Endothelial cell of umbilical vein (primary cell): ENCODE measurements around the gene RBM6. TPM values are rescaled to one million over a fixed set of nuclear protein-coding genes. Genes with fewer than 3 reads are reported as not detected.

Experiments
- BruUV-seq: library from RNA; stranded (reverse); fragments of 400-500 nt; replicated peaks from 2 replicates; lab custom pipeline; 2021; lab: Mats Ljungman, UMichigan
- CTCF ChIA-PET: fragments of 300-600, 350-600 bp; sonication (Branson Sonifier 250); formaldehyde crosslinking; loops from one replicate; lab custom pipeline; 2021; ENCODE audit warnings: antibody characterized with exemption, inconsistent platforms; lab: Charles Lee
- POLR2A ChIA-PET: fragments of 300-600, 350-600 bp; sonication (Branson Sonifier 250); formaldehyde crosslinking; loops from one replicate; lab custom pipeline; 2021; ENCODE audit warnings: antibody characterized with exemption, inconsistent platforms; lab: Charles Lee
- DNase-seq: peaks from one replicate; pipeline ENCODE4 v3.0.0-alpha.2; 2011; ENCODE audit warnings: low read depth, low spot score
- FAIRE-seq: peaks from 2 replicates; lab custom pipeline; 2011; peaks lifted over from hg19 to GRCh38; lab: Jason Lieb, UNC
- H2AFZ ChIP-seq: 2 replicates; pipeline ENCODE4 v1.6.0; 2012; ENCODE audit warnings: low read depth, low read length, control low read depth, inconsistent platforms
- H3K27ac ChIP-seq: 2 replicates; pipeline ENCODE4 v1.5.1; 2011; ENCODE audit warnings: low read depth, mild to moderate bottlenecking, control low read depth, low read length, moderate library complexity; ENCODE audit not compliant: insufficient read depth
- H3K27me3 ChIP-seq, 2 experiments: 2 replicates each; pipeline versions ENCODE4 v1.6.0 to v1.6.1; 2011; ENCODE audit warnings: low read length in 2 of 2, mixed read lengths in 1 of 2; ENCODE audit not compliant: control insufficient read depth in 2 of 2, insufficient read depth in 2 of 2
- H3K36me3 ChIP-seq, 2 experiments: 2 replicates in 1 of 2; 3 replicates in 1 of 2; pipeline ENCODE4 v1.5.1; 2011; ENCODE audit warnings: low read length in 2 of 2, mild to moderate bottlenecking in 1 of 2, moderate library complexity in 1 of 2; ENCODE audit not compliant: control insufficient read depth in 2 of 2, insufficient read depth in 2 of 2; ENCODE audit errors: extremely low read depth in 1 of 2
- H3K4me1 ChIP-seq: 3 replicates; pipeline ENCODE4 v1.5.1; 2011; ENCODE audit warnings: mild to moderate bottlenecking, low read length; ENCODE audit not compliant: control insufficient read depth, insufficient read depth; ENCODE audit errors: extremely low read depth
- H3K4me2 ChIP-seq: 2 replicates; pipeline ENCODE4 v1.6.1; 2011; ENCODE audit warnings: low read length, control low read depth, mixed read lengths; ENCODE audit not compliant: insufficient read depth
- H3K4me3 ChIP-seq, 3 experiments: fragments of 200-600 bp in 1 of 3; sonication (generic), shearing (Covaris generic) in 1 of 3; replicated peaks in 1 of 3; 2 replicates each; pipeline ENCODE4 v1.5.1; 2011 to 2016; ENCODE audit warnings: control low read depth in 3 of 3, low read length in 3 of 3, mild to moderate bottlenecking in 2 of 3, inconsistent platforms in 1 of 3, low read depth in 1 of 3, moderate library complexity in 1 of 3; ENCODE audit not compliant: insufficient read depth in 1 of 3
- H3K79me2 ChIP-seq: 2 replicates; pipeline ENCODE4 v1.6.0; 2012; ENCODE audit warnings: low read length, inconsistent platforms; ENCODE audit not compliant: control insufficient read depth, insufficient read depth
- H3K9ac ChIP-seq: replicated peaks from 2 replicates; pipeline ENCODE3; 2011; ENCODE audit warnings: low read length, control low read depth; ENCODE audit not compliant: insufficient read depth; ENCODE audit errors: extremely low read depth
- H3K9me1 ChIP-seq: replicated peaks from 3 replicates; pipeline ENCODE4 v1.6.0; 2011; ENCODE audit warnings: mild to moderate bottlenecking, low read length; ENCODE audit not compliant: control insufficient read depth, insufficient read depth; ENCODE audit errors: extremely low read depth
- H3K9me3 ChIP-seq: replicated peaks from 2 replicates; pipeline ENCODE4 v1.5.1; 2012; ENCODE audit warnings: low read length, inconsistent platforms; ENCODE audit not compliant: control insufficient read depth, insufficient read depth
- H4K20me1 ChIP-seq: replicated peaks from 2 replicates; pipeline ENCODE3; 2011; ENCODE audit warnings: mild to moderate bottlenecking, low read length; ENCODE audit not compliant: control insufficient read depth, insufficient read depth; ENCODE audit errors: extremely low read depth
- EZH2 ChIP-seq: IDR thresholded peaks from 2 replicates; pipeline ENCODE4 v1.6.1; 2012; ENCODE audit warnings: borderline replicate concordance, low read depth, mild to moderate bottlenecking, moderate library complexity, low read length, inconsistent platforms; ENCODE audit not compliant: severe bottlenecking
- FOS ChIP-seq: IDR thresholded peaks from 2 replicates; pipeline ENCODE4 v1.6.1; 2011; ENCODE audit warnings: mild to moderate bottlenecking, low read length, moderate library complexity, borderline replicate concordance; ENCODE audit not compliant: insufficient read depth
- GATA2 ChIP-seq: IDR thresholded peaks from 2 replicates; pipeline ENCODE4 v1.7.0; 2011; ENCODE audit warnings: low read depth, mild to moderate bottlenecking, moderate library complexity, mixed read lengths, low read length; ENCODE audit not compliant: insufficient read length, insufficient read depth
- JUN ChIP-seq: IDR thresholded peaks from 2 replicates; pipeline ENCODE4 v1.6.1; 2011; ENCODE audit warnings: borderline replicate concordance, low read depth; ENCODE audit not compliant: insufficient read length, insufficient read depth
- MYC ChIP-seq: IDR thresholded peaks from one replicate; pipeline ENCODE4 v1.6.1; 2011; ENCODE audit warnings: mild to moderate bottlenecking, low read depth, low read length
- POLR2A ChIP-seq: IDR thresholded peaks from 2 replicates; pipeline ENCODE4 v1.6.1; 2012; ENCODE audit warnings: low read depth, mild to moderate bottlenecking, control low read depth, low read length
- POLR2AphosphoS5 ChIP-seq: IDR thresholded peaks from 2 replicates; pipeline ENCODE4 v1.6.1; 2012; ENCODE audit warnings: low read depth, mild to moderate bottlenecking, control low read depth, low read length, moderate library complexity; ENCODE audit not compliant: insufficient read depth
- dilution Hi-C: fragments of 300-500 bp; cut with MboI; formaldehyde crosslinking; loops from one replicate; pipeline ENCODE4 v1.15.0; 2019; ENCODE audit warnings: low sequenced_read_pairs; ENCODE audit not compliant: extremely low pct_ligation_motif_present
- intact Hi-C: fragments of 100-400 bp; cut with micrococcal nuclease; formaldehyde crosslinking; loops from one replicate; pipeline ENCODE4 v1.10.0; 2022
- polyA plus RNA-seq, 4 experiments: library from polyadenylated mRNA; depleted of rRNA in 3 of 4; stranded (reverse) in 3 of 4; unstranded in 1 of 4; fragments of >200 nt; gene quantifications; 2 replicates each; pipeline versions ENCODE4 v1.2.1 to v1.2.3, GENCODE V29; 2011 to 2012; ENCODE audit warnings: missing spikeins in 1 of 4
- total RNA-seq: library from RNA; stranded (reverse); gene quantifications from 2 replicates; pipeline ENCODE4 v1.2.3, GENCODE V29; 2021
- TF ChIP-seq, protein P1 (sequence below), 2 donors: IDR thresholded peaks; 1 replicate in 1 of 2; 2 replicates in 1 of 2; pipeline ENCODE4 v1.5.1; 2011; ENCODE audit warnings: low read length in 2 of 2, mild to moderate bottlenecking in 2 of 2, moderate library complexity in 2 of 2, control low read depth in 1 of 2, inconsistent platforms in 1 of 2, low read depth in 1 of 2; ENCODE audit not compliant: insufficient read depth in 1 of 2; ENCODE audit errors: extremely low read depth in 1 of 2
- TF ChIP-seq, protein P2 (sequence below): IDR thresholded peaks from 2 replicates; pipeline ENCODE4 v1.6.1; 2011; ENCODE audit not compliant: insufficient read depth, insufficient read length

RBM6 gene
- total and polyA plus RNA-seq, 2 donors (not counting 3 experiments of a cell fraction or from before 2014, with no cell fraction given), result 30.4 to 94.5 TPM

DNA sequence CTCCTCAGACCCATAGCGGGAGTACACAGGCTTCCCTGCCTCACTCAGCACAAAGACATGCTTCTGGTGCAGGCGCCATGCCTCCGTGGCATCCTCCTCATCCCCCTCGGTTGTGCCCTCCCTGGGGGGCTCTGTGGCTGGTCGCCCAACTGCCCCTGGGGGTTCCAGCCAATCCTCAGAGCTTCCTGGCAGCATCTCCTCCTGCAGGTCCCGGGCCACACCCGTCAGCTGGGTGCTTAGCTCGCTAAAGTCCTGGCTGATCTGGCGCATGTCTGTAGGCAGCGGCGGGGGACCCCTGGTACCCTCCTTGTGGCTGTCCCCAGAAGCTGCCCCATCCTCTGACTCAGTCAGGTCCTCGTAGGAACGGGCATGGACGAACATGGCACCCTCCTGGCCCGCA, 28.3 kb upstream of the RBM6 start:
- no TSS peak for BruUV-seq
- no peak for FAIRE-seq

More for the DNA sequence above, 28.3 kb upstream of the RBM6 start:
- intact Hi-C loops, result no loop called here
- Histone ChIP-seq H3K4me2 (no peak overlapping the region), H4K20me1 (no peaks in the 10 kb centered on the region), H3K4me1 (no peaks in the 10 kb centered on the region), H3K27ac (no peak overlapping the region), H3K4me3 (no peak overlapping the region), H3K9me3 (no peaks in the 10 kb centered on the region), H3K9ac (no peak overlapping the region), H3K9me1 (no peaks in the 10 kb centered on the region), H3K79me2 (no peaks in the 10 kb centered on the region), H2AFZ (no peak overlapping the region), H3K36me3 (peaks cover 0 to 10% of the 10 kb centered on the region in 2 experiments), H3K27me3 (no peaks in the 10 kb centered on the region)
- ChIA-PET CTCF (interaction anchor here (1.8 kb wide), 1 partner anchor 11 kb away, joined by 5 read pairs; no protein-coding TSS in a partner anchor), POLR2A (no interaction called here)
- no peak for DNase-seq
- dilution Hi-C loops, result no loop called here
- no peak for TF ChIP-seq EZH2
- no peak for TF ChIP-seq POLR2A
- TF ChIP-seq, protein P1, sequence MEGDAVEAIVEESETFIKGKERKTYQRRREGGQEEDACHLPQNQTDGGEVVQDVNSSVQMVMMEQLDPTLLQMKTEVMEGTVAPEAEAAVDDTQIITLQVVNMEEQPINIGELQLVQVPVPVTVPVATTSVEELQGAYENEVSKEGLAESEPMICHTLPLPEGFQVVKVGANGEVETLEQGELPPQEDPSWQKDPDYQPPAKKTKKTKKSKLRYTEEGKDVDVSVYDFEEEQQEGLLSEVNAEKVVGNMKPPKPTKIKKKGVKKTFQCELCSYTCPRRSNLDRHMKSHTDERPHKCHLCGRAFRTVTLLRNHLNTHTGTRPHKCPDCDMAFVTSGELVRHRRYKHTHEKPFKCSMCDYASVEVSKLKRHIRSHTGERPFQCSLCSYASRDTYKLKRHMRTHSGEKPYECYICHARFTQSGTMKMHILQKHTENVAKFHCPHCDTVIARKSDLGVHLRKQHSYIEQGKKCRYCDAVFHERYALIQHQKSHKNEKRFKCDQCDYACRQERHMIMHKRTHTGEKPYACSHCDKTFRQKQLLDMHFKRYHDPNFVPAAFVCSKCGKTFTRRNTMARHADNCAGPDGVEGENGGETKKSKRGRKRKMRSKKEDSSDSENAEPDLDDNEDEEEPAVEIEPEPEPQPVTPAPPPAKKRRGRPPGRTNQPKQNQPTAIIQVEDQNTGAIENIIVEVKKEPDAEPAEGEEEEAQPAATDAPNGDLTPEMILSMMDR (IDR thresholded peaks at IDR 0.05; ENCODE audit: extremely low read depth in 1 of 2, insufficient read depth in 1 of 2, low read depth in 1 of 2, low read length in 2 of 2), result no peak
- TF ChIP-seq JUN, result no peak
- TF ChIP-seq FOS, result no peak
- no peak for TF ChIP-seq MYC
- TF ChIP-seq GATA2, result no peak
- TF ChIP-seq POLR2AphosphoS5, result no peak
- TF ChIP-seq, protein P2, sequence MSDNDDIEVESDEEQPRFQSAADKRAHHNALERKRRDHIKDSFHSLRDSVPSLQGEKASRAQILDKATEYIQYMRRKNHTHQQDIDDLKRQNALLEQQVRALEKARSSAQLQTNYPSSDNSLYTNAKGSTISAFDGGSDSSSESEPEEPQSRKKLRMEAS, result no peak
